Brain microvascular endothelial cell (primary cell): ENCODE measurements around the gene ANXA6.

Experiments
- DNase-seq: peaks from one replicate; pipeline ENCODE4 v3.0.0-alpha.2; 2020
- H3K27ac ChIP-seq: fragments of 250-450 bp; sonication (Bioruptor Pico); 2 replicates; pipeline ENCODE4 v1.5.1; 2020; ENCODE audit warnings: mild to moderate bottlenecking, moderate library complexity
- H3K27me3 ChIP-seq: fragments of 250-450 bp; sonication (Bioruptor Pico); replicated peaks from 2 replicates; pipeline ENCODE4 v1.5.1; 2020; ENCODE audit warnings: mild to moderate bottlenecking
- H3K36me3 ChIP-seq: fragments of 250-450 bp; sonication (Bioruptor Pico); replicated peaks from 2 replicates; pipeline ENCODE4 v1.5.1; 2020; ENCODE audit warnings: mild to moderate bottlenecking
- H3K4me3 ChIP-seq: 2 replicates; pipeline ENCODE4 v1.5.1; 2011; ENCODE audit warnings: low read depth, mild to moderate bottlenecking, control low read depth, low read length, moderate library complexity
- in situ Hi-C: cut with HindIII; loops from 2 replicates; pipeline ENCODE4 v1.10.0; 2017; ENCODE audit warnings: low sequenced_read_pairs, low pct_ligation_motif_present
- TF ChIP-seq, protein P1 (sequence below): IDR thresholded peaks from 2 replicates; pipeline ENCODE4 v1.5.1; 2011; ENCODE audit warnings: low read depth, mild to moderate bottlenecking, moderate library complexity, low read length, control low read depth, inconsistent platforms; ENCODE audit errors: missing control alignments

ANXA6 gene

DNA sequence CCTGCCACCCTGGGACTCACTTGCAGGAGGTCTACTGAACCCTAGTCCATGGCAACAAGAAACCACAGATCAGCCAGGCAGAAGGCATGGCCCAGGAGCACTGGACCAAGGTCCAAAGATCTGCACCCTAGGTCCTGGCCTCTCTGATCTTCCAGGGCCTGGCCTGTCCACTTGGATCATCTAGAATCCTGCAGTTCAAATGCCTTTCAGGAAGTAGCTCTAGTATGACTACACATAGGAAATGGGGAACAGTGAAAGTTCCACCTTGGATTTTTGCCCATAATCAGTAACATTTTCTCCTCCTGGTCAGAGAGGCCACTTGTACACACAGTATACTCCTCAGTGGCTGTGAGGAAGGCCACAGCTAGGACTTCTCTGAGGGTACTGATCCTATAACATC, 11.5 kb downstream of the ANXA6 start:
- Histone ChIP-seq H3K4me3 (no peak overlapping the region), H3K27me3 (no peaks in the 10 kb centered on the region), H3K27ac (no peak overlapping the region), H3K36me3 (peaks cover 61% of the 10 kb centered on the region)
- DNase-seq = no peak
- in situ Hi-C loops = no loop called here
- TF ChIP-seq, protein P1, sequence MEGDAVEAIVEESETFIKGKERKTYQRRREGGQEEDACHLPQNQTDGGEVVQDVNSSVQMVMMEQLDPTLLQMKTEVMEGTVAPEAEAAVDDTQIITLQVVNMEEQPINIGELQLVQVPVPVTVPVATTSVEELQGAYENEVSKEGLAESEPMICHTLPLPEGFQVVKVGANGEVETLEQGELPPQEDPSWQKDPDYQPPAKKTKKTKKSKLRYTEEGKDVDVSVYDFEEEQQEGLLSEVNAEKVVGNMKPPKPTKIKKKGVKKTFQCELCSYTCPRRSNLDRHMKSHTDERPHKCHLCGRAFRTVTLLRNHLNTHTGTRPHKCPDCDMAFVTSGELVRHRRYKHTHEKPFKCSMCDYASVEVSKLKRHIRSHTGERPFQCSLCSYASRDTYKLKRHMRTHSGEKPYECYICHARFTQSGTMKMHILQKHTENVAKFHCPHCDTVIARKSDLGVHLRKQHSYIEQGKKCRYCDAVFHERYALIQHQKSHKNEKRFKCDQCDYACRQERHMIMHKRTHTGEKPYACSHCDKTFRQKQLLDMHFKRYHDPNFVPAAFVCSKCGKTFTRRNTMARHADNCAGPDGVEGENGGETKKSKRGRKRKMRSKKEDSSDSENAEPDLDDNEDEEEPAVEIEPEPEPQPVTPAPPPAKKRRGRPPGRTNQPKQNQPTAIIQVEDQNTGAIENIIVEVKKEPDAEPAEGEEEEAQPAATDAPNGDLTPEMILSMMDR = no peak

- peaks cover 65% of the 10 kb centered on the region for H3K36me3 ChIP-seq
- no peak overlapping the region for H3K27ac ChIP-seq
- no peak overlapping the region for H3K4me3 ChIP-seq
- no peak for DNase-seq
- H3K27me3 ChIP-seq = no peaks in the 10 kb centered on the region
- in situ Hi-C loops = no loop called here
- TF ChIP-seq, protein P1 = no peak
Observed at GRCh38 chr5:151144922-151145321, 12.7 kb downstream of the ANXA6 start.

- no peak overlapping the region for H3K4me3 ChIP-seq
- no peaks in the 10 kb centered on the region for H3K27me3 ChIP-seq
- no peak overlapping the region for H3K27ac ChIP-seq
- in situ Hi-C loops = no loop called here
- DNase-seq = no peak
- H3K36me3 ChIP-seq = peaks cover 69% of the 10 kb centered on the region
- TF ChIP-seq, protein P1 = no peak
Observed at GRCh38 chr5:151144275-151144674, 13.3 kb downstream of the ANXA6 start.

GRCh38 chr5:151143645-151144044, 13.9 kb downstream of the ANXA6 start:
- H3K4me3 ChIP-seq = no peak overlapping the region
- H3K36me3 ChIP-seq = peaks cover 75% of the 10 kb centered on the region
- H3K27ac ChIP-seq = no peak overlapping the region
- TF ChIP-seq, protein P1 = no peak
- in situ Hi-C loops = no loop called here
- DNase-seq = no peak
- H3K27me3 ChIP-seq = no peaks in the 10 kb centered on the region

DNA sequence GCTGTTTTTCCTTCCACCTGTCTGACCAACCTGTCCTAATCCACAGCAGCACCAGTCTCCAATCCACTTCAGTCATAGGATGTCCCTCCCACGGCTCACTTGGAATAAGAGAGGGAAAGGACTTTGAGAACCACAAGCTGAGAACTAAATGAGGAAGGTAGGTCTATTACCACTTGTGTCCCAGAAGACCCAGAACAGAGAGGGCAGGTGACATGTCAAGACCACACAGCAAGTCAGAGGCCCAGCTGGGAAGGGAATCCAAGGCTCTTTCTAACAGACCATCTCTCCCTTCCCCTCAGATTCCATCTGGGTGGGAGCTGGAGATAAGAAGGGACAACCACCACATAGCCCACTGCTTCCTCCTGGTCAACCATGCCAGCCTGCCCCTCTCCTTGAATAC, 14.6 kb downstream of the ANXA6 start:
- no peak overlapping the region for H3K27ac ChIP-seq
- no peak overlapping the region for H3K4me3 ChIP-seq
- DNase-seq = no peak
- TF ChIP-seq, protein P1 = no peak
- peaks cover 82% of the 10 kb centered on the region for H3K36me3 ChIP-seq
- no peaks in the 10 kb centered on the region for H3K27me3 ChIP-seq
- in situ Hi-C loops = no loop called here

DNA sequence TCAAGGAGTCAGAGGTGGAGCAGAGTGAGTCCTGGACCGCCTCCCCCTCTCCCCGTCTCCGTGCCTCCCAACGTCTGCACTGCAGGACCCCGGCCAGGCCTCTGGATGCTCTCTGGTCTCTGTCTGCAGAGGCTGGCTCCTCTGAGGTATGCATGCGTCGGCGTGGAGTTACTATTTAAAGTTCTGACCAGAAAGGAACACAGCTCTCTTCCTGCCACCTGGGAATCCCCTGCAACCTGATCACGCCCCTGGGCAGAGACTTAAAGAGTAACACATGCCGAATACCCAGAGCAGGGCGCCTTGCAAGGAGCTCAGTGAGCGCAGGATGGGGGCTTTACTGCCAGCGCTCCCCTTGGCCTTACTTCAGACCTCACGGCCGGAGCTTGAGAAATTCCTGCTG, 16.0 kb downstream of the ANXA6 start:
- no peak overlapping the region for H3K4me3 ChIP-seq
- TF ChIP-seq, protein P1 = no peak
- H3K36me3 ChIP-seq = peaks cover 83% of the 10 kb centered on the region
- no peaks in the 10 kb centered on the region for H3K27me3 ChIP-seq
- no peak overlapping the region for H3K27ac ChIP-seq
- in situ Hi-C loops = no loop called here
- peak; percentile 28 for DNase-seq
